K562 (cell line): ENCODE data around the gene ALPK1. TPM values are rescaled to one million over a fixed set of nuclear protein-coding genes. Genes with fewer than 3 reads are reported as not detected.

Source experiments
- ATAC-seq: fragments of 200-7000 bp; cut with Tn5 transposase; 3 replicates; pipeline ENCODE4 v1.9.1; 2020; ENCODE audit warnings: moderate library complexity
- BruUV-seq: library from RNA; stranded (reverse); fragments of 400-500 nt; replicated peaks from 2 replicates; lab custom pipeline; 2021; lab: Mats Ljungman, UMichigan
- CTCF ChIA-PET: fragments of 300-600 bp; formaldehyde crosslinking; extraction: SDS; loops from one replicate; lab custom pipeline; 2021; ENCODE audit warnings: low intra/inter-chr PET ratio; lab: Yijun Ruan, JAX
- POLR2A ChIA-PET: fragments of 300-600, 350-650 bp; sonication (Branson Sonifier 250); formaldehyde crosslinking; extraction: SDS; loops from one replicate; lab custom pipeline; 2021; ENCODE audit warnings: antibody characterized with exemption, inconsistent platforms; lab: Yijun Ruan, JAX
- DNase-seq, 4 experiments: peaks; one replicate each; pipeline versions ENCODE4 v3.0.0 to v3.0.0-alpha.2; 2011 to 2018; ENCODE audit warnings: low spot score in 3 of 4, mixed read lengths in 3 of 4; ENCODE audit errors: extremely low read depth in 1 of 4
- FAIRE-seq: peaks from 2 replicates; lab custom pipeline; 2011; peaks lifted over from hg19 to GRCh38; lab: Jason Lieb, UNC
- H2AFZ ChIP-seq: 2 replicates; pipeline ENCODE4 v1.6.0; 2011; ENCODE audit warnings: low read depth, low read length, control low read depth, inconsistent platforms
- H3K27ac ChIP-seq: fragments of 200-600 bp; 3 replicates; pipeline ENCODE4 v1.8.0; 2011; ENCODE audit warnings: low read depth, mild to moderate bottlenecking, control low read depth, inconsistent platforms, low read length, moderate library complexity, mixed read lengths; ENCODE audit errors: extremely low read depth
- H3K27me3 ChIP-seq, 2 experiments: fragments of 300-600 bp in 1 of 2; 2 replicates in 1 of 2; 3 replicates in 1 of 2; pipeline versions ENCODE4 v1.6.0 to v1.8.0; 2011; ENCODE audit warnings: inconsistent platforms in 2 of 2, low read length in 2 of 2, mild to moderate bottlenecking in 1 of 2, mixed read lengths in 1 of 2, moderate library complexity in 1 of 2; ENCODE audit not compliant: control insufficient read depth in 2 of 2, insufficient read depth in 2 of 2
- H3K36me3 ChIP-seq: fragments of 300-600 bp; 3 replicates; pipeline ENCODE4 v1.8.0; 2011; ENCODE audit warnings: mild to moderate bottlenecking, low read length, inconsistent platforms; ENCODE audit not compliant: control insufficient read depth, insufficient read depth
- H3K4me1 ChIP-seq, 2 experiments: fragments of 200-600 bp in 1 of 2; replicated peaks in 1 of 2; 2 replicates in 1 of 2; 3 replicates in 1 of 2; pipeline versions ENCODE4 v1.5.1 to v1.8.0; 2011; ENCODE audit warnings: inconsistent platforms in 2 of 2, low read length in 2 of 2, mild to moderate bottlenecking in 1 of 2, mixed read lengths in 1 of 2, moderate library complexity in 1 of 2; ENCODE audit not compliant: control insufficient read depth in 2 of 2, insufficient read depth in 2 of 2
- H3K4me2 ChIP-seq: 2 replicates; pipeline ENCODE4 v1.6.1; 2011; ENCODE audit warnings: low read length, control low read depth, inconsistent platforms, mixed read lengths; ENCODE audit not compliant: insufficient read depth
- H3K4me3 ChIP-seq: fragments of 200-600 bp; sonication (generic), shearing (Covaris generic); 2 replicates; pipeline ENCODE4 v1.5.1; 2016; ENCODE audit warnings: control low read depth, inconsistent platforms
- H3K79me2 ChIP-seq: fragments of 200-600 bp; 3 replicates; pipeline ENCODE4 v1.8.0; 2011; ENCODE audit warnings: low read length, inconsistent platforms; ENCODE audit not compliant: control insufficient read depth, insufficient read depth
- H3K9ac ChIP-seq, 2 experiments: 2 replicates each; pipeline versions ENCODE4 v1.6.0 to v1.6.1; 2011; ENCODE audit warnings: low read depth in 2 of 2, low read length in 2 of 2, control low read depth in 1 of 2, inconsistent platforms in 1 of 2, mild to moderate bottlenecking in 1 of 2, mixed read lengths in 1 of 2; ENCODE audit not compliant: insufficient read depth in 1 of 2
- H3K9me1 ChIP-seq: one replicate; pipeline ENCODE4 v1.6.0; 2011; ENCODE audit warnings: inconsistent platforms, mild to moderate bottlenecking, low read length, moderate library complexity; ENCODE audit not compliant: control insufficient read depth, insufficient read depth
- H3K9me3 ChIP-seq: replicated peaks from 2 replicates; pipeline ENCODE4 v1.5.1; 2011; ENCODE audit warnings: low read depth, low read length, inconsistent platforms; ENCODE audit not compliant: control insufficient read depth, insufficient read depth
- H4K20me1 ChIP-seq: replicated peaks from 2 replicates; pipeline ENCODE4 v1.6.1; 2011; ENCODE audit warnings: low read length, inconsistent platforms, mixed read lengths; ENCODE audit not compliant: control insufficient read depth, insufficient read depth
- CTBP1 ChIP-seq: fragments of 450-650 bp; IDR thresholded peaks from 2 replicates; pipeline ENCODE4 v1.6.1; 2016; ENCODE audit warnings: borderline replicate concordance
- FOXK1 ChIP-seq: sonication (generic); formaldehyde crosslinking; IDR thresholded peaks from 2 replicates; pipeline ENCODE4 v1.8.0; 2022; ENCODE audit warnings: missing genetic modification reagents, mild to moderate bottlenecking, borderline replicate concordance
- FOXM1 ChIP-seq, 2 experiments: fragments of 450-650 bp in 1 of 2; sonication (generic) in 1 of 2; formaldehyde crosslinking in 1 of 2; IDR thresholded peaks; 2 replicates each; pipeline versions ENCODE4 v1.6.1 to v1.9.0; 2017 to 2022; ENCODE audit warnings: low read depth in 2 of 2, mild to moderate bottlenecking in 2 of 2, missing genetic modification reagents in 1 of 2, moderate library complexity in 1 of 2
- HMG20A ChIP-seq: fragments of 450-650 bp; formaldehyde crosslinking; conservative IDR thresholded peaks from 2 replicates; pipeline ENCODE4 v1.4.0; 2020; ENCODE audit warnings: mild to moderate bottlenecking, mixed read lengths
- KLF13 ChIP-seq: fragments of 450-650 bp; IDR thresholded peaks from 2 replicates; pipeline ENCODE4 v1.6.1; 2016; ENCODE audit warnings: missing genetic modification characterization, low read depth, mild to moderate bottlenecking, missing compliant biosample characterization, moderate library complexity, borderline replicate concordance
- MCM7 ChIP-seq, 2 experiments: fragments of 450-650 bp; IDR thresholded peaks; 2 replicates each; pipeline ENCODE4 v1.6.1; 2016 to 2018
- NFE2L1 ChIP-seq: fragments of 450-650 bp; IDR thresholded peaks from 2 replicates; pipeline ENCODE4 v1.6.1; 2016; ENCODE audit warnings: missing genetic modification characterization, low read depth, mild to moderate bottlenecking, missing compliant biosample characterization, moderate library complexity, borderline replicate concordance
- RBM14 ChIP-seq: fragments of 200-400 bp; formaldehyde crosslinking; IDR thresholded peaks from 2 replicates; pipeline ENCODE4 v1.6.1; 2018; ENCODE audit warnings: low read depth, mild to moderate bottlenecking, low read length, moderate library complexity, borderline replicate concordance; ENCODE audit not compliant: insufficient read depth
- RBM34 ChIP-seq: fragments of 200-400 bp; formaldehyde crosslinking; IDR thresholded peaks from 2 replicates; pipeline ENCODE4 v1.6.1; 2018; ENCODE audit warnings: low read length, borderline replicate concordance; ENCODE audit not compliant: insufficient read depth
- SAFB ChIP-seq: fragments of 200-400 bp; formaldehyde crosslinking; IDR thresholded peaks from 2 replicates; pipeline ENCODE4 v1.6.1; 2017; ENCODE audit warnings: low read depth, low read length, borderline replicate concordance
- SNIP1 ChIP-seq: fragments of 450-650 bp; IDR thresholded peaks from 2 replicates; pipeline ENCODE4 v1.7.1; 2017; ENCODE audit warnings: low read depth, mild to moderate bottlenecking
- SP2 ChIP-seq: IDR thresholded peaks from 2 replicates; pipeline ENCODE4 v1.6.1; 2011; ENCODE audit warnings: mild to moderate bottlenecking, low read depth, low read length, moderate library complexity; ENCODE audit not compliant: poor library complexity, severe bottlenecking; ENCODE audit errors: extremely low read depth
- TCF3 ChIP-seq: sonication (generic); formaldehyde crosslinking; IDR thresholded peaks from 2 replicates; pipeline ENCODE4 v1.4.0; 2020; ENCODE audit warnings: mild to moderate bottlenecking, missing genetic modification reagents
- THAP7 ChIP-seq: fragments of 250-450 bp; sonication (Bioruptor Pico); IDR thresholded peaks from 2 replicates; pipeline ENCODE4 v1.5.0; 2021
- XRCC3 ChIP-seq: fragments of 450-650 bp; IDR thresholded peaks from 2 replicates; pipeline ENCODE4 v1.6.1; 2017; ENCODE audit warnings: mild to moderate bottlenecking, moderate library complexity
- ZNF354B ChIP-seq: fragments of 250-450 bp; sonication (Bioruptor Pico); IDR thresholded peaks from 2 replicates; pipeline ENCODE4 v1.4.0; 2020
- ZNF830 ChIP-seq: fragments of 250-450 bp; sonication (Bioruptor Pico); IDR thresholded peaks from 2 replicates; pipeline ENCODE4 v1.5.0; 2021; ENCODE audit warnings: mild to moderate bottlenecking
- WGBS: fragments of 100-300 bp; shearing (Covaris generic); methylation state at CpG from one replicate; pipeline ENCODE4 v1.1.6; 2016; ENCODE audit warnings: low coverage, mixed read lengths; ENCODE audit not compliant: insufficient coverage; ENCODE audit errors: missing lambda C conversion rate; 5-methylcytosine and 5-hydroxymethylcytosine counted together
- in situ Hi-C: fragments of 300-500 bp; cut with MboI; formaldehyde crosslinking; loops from 4 replicates; pipeline ENCODE4 v1.15.0; 2018; ENCODE audit warnings: inconsistent platforms, mixed read lengths
- intact Hi-C: fragments of 100-400 bp; cut with micrococcal nuclease; formaldehyde crosslinking; loops from 2 replicates; pipeline ENCODE4 v1.14.2; 2022
- polyA plus RNA-seq, 8 experiments: library from polyadenylated mRNA; depleted of rRNA in 4 of 8; stranded (reverse) in 5 of 8; unstranded in 3 of 8; fragments of >200 nt; fragmentation: Nextera tagmentation in 2 of 8; fragmentation: Illumina TruSeq in 1 of 8; extraction: Ambion mirVana in 2 of 8; extraction: Trizol in 1 of 8; gene quantifications; 2 replicates each; pipeline versions ENCODE4 v1.2.1 to v1.2.3, GENCODE V29; 2011 to 2014; ENCODE audit warnings: inconsistent platforms in 1 of 8, missing spikeins in 1 of 8
- total RNA-seq, 7 experiments: library from RNA; depleted of rRNA in 6 of 7; stranded (reverse); fragments of >200 nt in 6 of 7; fragmentation: Illumina TruSeq in 2 of 7; extraction: Trizol in 2 of 7; gene quantifications; 2 replicates each; pipeline versions ENCODE4 v1.2.1 to v1.2.3, GENCODE V29; 2011 to 2021; ENCODE audit warnings: low replicate concordance in 1 of 7
- TF ChIP-seq, protein P1 (sequence below): fragments of 250-450 bp; sonication (Bioruptor Pico); IDR thresholded peaks from 2 replicates; pipeline ENCODE4 v1.5.0; 2020; ENCODE audit warnings: mild to moderate bottlenecking, borderline replicate concordance

ALPK1 gene
- total and polyA plus RNA-seq, 9 of the 15 experiments (the other 6 are each of a cell fraction or from before 2014, with no cell fraction given): 2.3 to 6.9 (median 4.6) TPM

- TF ChIP-seq, protein P1, sequence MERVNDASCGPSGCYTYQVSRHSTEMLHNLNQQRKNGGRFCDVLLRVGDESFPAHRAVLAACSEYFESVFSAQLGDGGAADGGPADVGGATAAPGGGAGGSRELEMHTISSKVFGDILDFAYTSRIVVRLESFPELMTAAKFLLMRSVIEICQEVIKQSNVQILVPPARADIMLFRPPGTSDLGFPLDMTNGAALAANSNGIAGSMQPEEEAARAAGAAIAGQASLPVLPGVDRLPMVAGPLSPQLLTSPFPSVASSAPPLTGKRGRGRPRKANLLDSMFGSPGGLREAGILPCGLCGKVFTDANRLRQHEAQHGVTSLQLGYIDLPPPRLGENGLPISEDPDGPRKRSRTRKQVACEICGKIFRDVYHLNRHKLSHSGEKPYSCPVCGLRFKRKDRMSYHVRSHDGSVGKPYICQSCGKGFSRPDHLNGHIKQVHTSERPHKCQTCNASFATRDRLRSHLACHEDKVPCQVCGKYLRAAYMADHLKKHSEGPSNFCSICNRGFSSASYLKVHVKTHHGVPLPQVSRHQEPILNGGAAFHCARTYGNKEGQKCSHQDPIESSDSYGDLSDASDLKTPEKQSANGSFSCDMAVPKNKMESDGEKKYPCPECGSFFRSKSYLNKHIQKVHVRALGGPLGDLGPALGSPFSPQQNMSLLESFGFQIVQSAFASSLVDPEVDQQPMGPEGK (CRISPR knock-in tag): no peak
- TF ChIP-seq FOXK1 (no peak), SP2 (no peak), NFE2L1 (no peak)
- TF ChIP-seq, all 486 proteins: peak for 0
These were observed 85.0 kb downstream of the ALPK1 start (continued) for GRCh38 chr4:112381996-112382692.

- H3K27me3 ChIP-seq: peaks cover 0 to 3% of the 10 kb centered on the region in 2 experiments; a peak in 1 of 5 replicates
- H2AFZ ChIP-seq: no peak overlapping the region
- H3K79me2 ChIP-seq: no peaks in the 10 kb centered on the region
- ATAC-seq (no peak), DNase-seq (no peak), FAIRE-seq (no peak)
- ChIA-PET POLR2A (interaction anchor here (1.6 kb wide), 1 partner anchor 11 kb away, joined by 4 read pairs; no protein-coding TSS in a partner anchor), CTCF (no interaction called here)
- 16% methylated on average over 4 of the region's 4 CpGs for WGBS
- BruUV-seq: no TSS peak
- H3K9me3 ChIP-seq: no peaks in the 10 kb centered on the region
- in situ Hi-C loops: no loop called here
- no peak overlapping the region for H3K4me2 ChIP-seq
- no peak overlapping the region for H3K27ac ChIP-seq
- no peak overlapping the region for H3K9ac ChIP-seq
- no peaks in the 10 kb centered on the region for H3K4me1 ChIP-seq
- no peaks in the 10 kb centered on the region for H3K9me1 ChIP-seq
- H4K20me1 ChIP-seq: no peaks in the 10 kb centered on the region
- H3K4me3 ChIP-seq: no peak overlapping the region
- H3K36me3 ChIP-seq: no peaks in the 10 kb centered on the region
- intact Hi-C loops: no loop called here
- TF ChIP-seq SNIP1 (no peak), FOXM1 (IDR thresholded peaks at IDR 0.05; ENCODE audit: low read depth) (no peak), FOXM1 (CRISPR knock-in tag; IDR thresholded peaks at IDR 0.05; ENCODE audit: low read depth) (no peak), XRCC3 (no peak), SAFB (no peak), ZNF354B (CRISPR knock-in tag) (no peak), RBM34 (no peak), ZNF830 (CRISPR knock-in tag) (no peak), HMG20A (CRISPR knock-in tag) (no peak), THAP7 (CRISPR knock-in tag) (no peak), TCF3 (no peak), KLF13 (tag) (no peak), MCM7 (IDR thresholded peaks at IDR 0.05) (no peak), CTBP1 (no peak), RBM14 (no peak)
These were observed 88.9 kb downstream of the ALPK1 start for GRCh38 chr4:112386071-112386470.
